ENCODE results near the gene THAP7. TPM values are rescaled to one million over a fixed set of nuclear protein-coding genes. Genes with fewer than 3 reads are reported as not detected.

Gene THAP7
- total and polyA plus RNA-seq, 9 of the 15 experiments (the other 6 are each of a cell fraction or from before 2014, with no cell fraction given): 7.9 to 263 (median 84.1) TPM

- TF ChIP-seq HIVEP1 (CRISPR knock-in tag; IDR thresholded peaks at IDR 0.05) (no peak), RNF219 (CRISPR knock-in tag; IDR thresholded peaks at IDR 0.05) (no peak), CBFA2T2 (conservative IDR thresholded peaks at IDR 0.05) (no peak), ETV5 (CRISPR knock-in tag; IDR thresholded peaks at IDR 0.05; ENCODE audit: low read depth) (peak; percentile 41; the same call in 1 of the 2 replicates), SRSF3 (IDR thresholded peaks at IDR 0.05; ENCODE audit: insufficient read depth, low read length) (no peak), PPARD (CRISPR knock-in tag; IDR thresholded peaks at IDR 0.05) (no peak), BCLAF1 (IDR thresholded peaks at IDR 0.05; ENCODE audit: borderline replicate concordance in 1 of 2, control insufficient read depth in 1 of 2, low read depth in 2 of 2, low read length in 1 of 2) (no peak), POLR2AphosphoS2 (IDR thresholded peaks at IDR 0.05; ENCODE audit: low read length) (peak; percentile 93; the same call in 1 of the 2 replicates), TRIM24 (IDR thresholded peaks at IDR 0.05) (peak; percentile 58 to 76; a peak in 2 of 4 replicates), XRCC4 (IDR thresholded peaks at IDR 0.05; ENCODE audit: extremely low read depth, insufficient read depth, insufficient read length) (no peak), ZNF785 (CRISPR knock-in tag; IDR thresholded peaks at IDR 0.05) (no peak), KDM2B (CRISPR knock-in tag; IDR thresholded peaks at IDR 0.05) (no peak), TAL1 (IDR thresholded peaks at IDR 0.05) (no peak), ZNF3 (CRISPR knock-in tag; IDR thresholded peaks at IDR 0.05) (no peak), HNRNPH1 (optimal IDR thresholded peaks at IDR 0.05; ENCODE audit: low read depth, low read length) (no peak), TAF9B (IDR thresholded peaks at IDR 0.05; ENCODE audit: partially characterized antibody) (no peak), MEIS2 (IDR thresholded peaks at IDR 0.05; ENCODE audit: partially characterized antibody) (peak; percentile 2), THAP12 (CRISPR knock-in tag; IDR thresholded peaks at IDR 0.05) (no peak), YBX1 (IDR thresholded peaks at IDR 0.05) (no peak), BCOR (IDR thresholded peaks at IDR 0.05) (no peak; the same call in 1 of the 2 replicates), ZNF263 (CRISPR knock-in tag; IDR thresholded peaks at IDR 0.05; ENCODE audit: borderline replicate concordance) (0 out of 2 replicates have a peak, but pooled peaks have one; percentile 36), ZFX (CRISPR knock-in tag; IDR thresholded peaks at IDR 0.05) (0 out of 2 replicates have a peak, but pooled peaks have one; percentile 24)
Measured at GRCh38 chr22:20953668-20954500, 48.0 kb downstream of the THAP7 start (continued).
